HepG2 (cell line): ENCODE data around the gene UST. TPM values are rescaled to one million over a fixed set of nuclear protein-coding genes. Genes with fewer than 3 reads are reported as not detected.

ENCODE experiments used
- ZKSCAN1 ChIP-seq: fragments of 150-350 bp; IDR thresholded peaks from 2 replicates; pipeline ENCODE4 v1.6.1; 2014; ENCODE audit warnings: low read length
- ZNF552 ChIP-seq: sonication (generic); formaldehyde crosslinking; IDR thresholded peaks from 2 replicates; pipeline ENCODE4 v1.9.0; 2022; ENCODE audit warnings: missing genetic modification reagents, mild to moderate bottlenecking, borderline replicate concordance
- polyA plus RNA-seq, 8 experiments: library from polyadenylated mRNA; depleted of rRNA in 3 of 8; stranded (reverse) in 7 of 8; unstranded in 1 of 8; fragments of >200 nt; fragmentation: Illumina TruSeq in 4 of 8; extraction: Trizol in 4 of 8; gene quantifications; 2 replicates each; pipeline versions ENCODE4 v1.2.1 to v1.2.3, GENCODE V29; 2011 to 2016; ENCODE audit warnings: low read depth in 4 of 8, missing spikeins in 1 of 8, mixed read lengths in 1 of 8; ENCODE audit not compliant: insufficient read depth in 1 of 8
- total RNA-seq, 5 experiments: library from RNA; depleted of rRNA; stranded (reverse); fragments of >200 nt; fragmentation: Illumina TruSeq; extraction: Trizol; gene quantifications; 2 replicates each; pipeline ENCODE4 v1.2.3, GENCODE V29; 2016; ENCODE audit warnings: low read depth in 1 of 5
- TF ChIP-seq, protein P1 (sequence below): sonication (generic); formaldehyde crosslinking; IDR thresholded peaks from one replicate; pipeline ENCODE4 v1.5.1; 2020; ENCODE audit warnings: mild to moderate bottlenecking, missing genetic modification reagents; ENCODE audit errors: not compliant biosample characterization
- TF ChIP-seq, protein P2 (sequence below): sonication (generic); formaldehyde crosslinking; conservative IDR thresholded peaks from 2 replicates; pipeline ENCODE4 v1.8.1; 2023; ENCODE audit warnings: missing genetic modification reagents

UST gene
- total and polyA plus RNA-seq, 2 of the 13 experiments (the other 11 are each of a cell fraction or from before 2014, with no cell fraction given), result 0.27 TPM; not detected in 1

DNA sequence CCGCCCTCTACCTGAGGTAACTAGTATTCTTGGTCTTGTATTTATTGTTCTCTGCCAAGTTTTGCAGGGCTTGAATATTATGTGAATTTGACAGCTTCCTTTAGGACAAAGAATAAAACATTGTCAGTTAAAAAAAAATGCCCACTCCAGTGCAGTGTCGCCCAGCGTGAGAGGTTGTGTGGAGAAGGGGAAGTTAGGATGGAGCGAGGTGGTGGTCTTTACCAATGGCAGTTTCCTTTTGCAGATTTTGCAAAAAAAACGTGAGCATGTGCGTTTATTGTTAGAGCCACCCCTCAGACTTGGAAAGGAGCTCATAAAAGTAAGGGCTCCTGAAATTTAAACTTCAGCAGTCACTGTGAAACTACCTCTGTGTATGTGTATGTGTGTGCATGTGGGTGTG, 28.3 kb downstream of the UST start (continued):
- TF ChIP-seq, protein P1, sequence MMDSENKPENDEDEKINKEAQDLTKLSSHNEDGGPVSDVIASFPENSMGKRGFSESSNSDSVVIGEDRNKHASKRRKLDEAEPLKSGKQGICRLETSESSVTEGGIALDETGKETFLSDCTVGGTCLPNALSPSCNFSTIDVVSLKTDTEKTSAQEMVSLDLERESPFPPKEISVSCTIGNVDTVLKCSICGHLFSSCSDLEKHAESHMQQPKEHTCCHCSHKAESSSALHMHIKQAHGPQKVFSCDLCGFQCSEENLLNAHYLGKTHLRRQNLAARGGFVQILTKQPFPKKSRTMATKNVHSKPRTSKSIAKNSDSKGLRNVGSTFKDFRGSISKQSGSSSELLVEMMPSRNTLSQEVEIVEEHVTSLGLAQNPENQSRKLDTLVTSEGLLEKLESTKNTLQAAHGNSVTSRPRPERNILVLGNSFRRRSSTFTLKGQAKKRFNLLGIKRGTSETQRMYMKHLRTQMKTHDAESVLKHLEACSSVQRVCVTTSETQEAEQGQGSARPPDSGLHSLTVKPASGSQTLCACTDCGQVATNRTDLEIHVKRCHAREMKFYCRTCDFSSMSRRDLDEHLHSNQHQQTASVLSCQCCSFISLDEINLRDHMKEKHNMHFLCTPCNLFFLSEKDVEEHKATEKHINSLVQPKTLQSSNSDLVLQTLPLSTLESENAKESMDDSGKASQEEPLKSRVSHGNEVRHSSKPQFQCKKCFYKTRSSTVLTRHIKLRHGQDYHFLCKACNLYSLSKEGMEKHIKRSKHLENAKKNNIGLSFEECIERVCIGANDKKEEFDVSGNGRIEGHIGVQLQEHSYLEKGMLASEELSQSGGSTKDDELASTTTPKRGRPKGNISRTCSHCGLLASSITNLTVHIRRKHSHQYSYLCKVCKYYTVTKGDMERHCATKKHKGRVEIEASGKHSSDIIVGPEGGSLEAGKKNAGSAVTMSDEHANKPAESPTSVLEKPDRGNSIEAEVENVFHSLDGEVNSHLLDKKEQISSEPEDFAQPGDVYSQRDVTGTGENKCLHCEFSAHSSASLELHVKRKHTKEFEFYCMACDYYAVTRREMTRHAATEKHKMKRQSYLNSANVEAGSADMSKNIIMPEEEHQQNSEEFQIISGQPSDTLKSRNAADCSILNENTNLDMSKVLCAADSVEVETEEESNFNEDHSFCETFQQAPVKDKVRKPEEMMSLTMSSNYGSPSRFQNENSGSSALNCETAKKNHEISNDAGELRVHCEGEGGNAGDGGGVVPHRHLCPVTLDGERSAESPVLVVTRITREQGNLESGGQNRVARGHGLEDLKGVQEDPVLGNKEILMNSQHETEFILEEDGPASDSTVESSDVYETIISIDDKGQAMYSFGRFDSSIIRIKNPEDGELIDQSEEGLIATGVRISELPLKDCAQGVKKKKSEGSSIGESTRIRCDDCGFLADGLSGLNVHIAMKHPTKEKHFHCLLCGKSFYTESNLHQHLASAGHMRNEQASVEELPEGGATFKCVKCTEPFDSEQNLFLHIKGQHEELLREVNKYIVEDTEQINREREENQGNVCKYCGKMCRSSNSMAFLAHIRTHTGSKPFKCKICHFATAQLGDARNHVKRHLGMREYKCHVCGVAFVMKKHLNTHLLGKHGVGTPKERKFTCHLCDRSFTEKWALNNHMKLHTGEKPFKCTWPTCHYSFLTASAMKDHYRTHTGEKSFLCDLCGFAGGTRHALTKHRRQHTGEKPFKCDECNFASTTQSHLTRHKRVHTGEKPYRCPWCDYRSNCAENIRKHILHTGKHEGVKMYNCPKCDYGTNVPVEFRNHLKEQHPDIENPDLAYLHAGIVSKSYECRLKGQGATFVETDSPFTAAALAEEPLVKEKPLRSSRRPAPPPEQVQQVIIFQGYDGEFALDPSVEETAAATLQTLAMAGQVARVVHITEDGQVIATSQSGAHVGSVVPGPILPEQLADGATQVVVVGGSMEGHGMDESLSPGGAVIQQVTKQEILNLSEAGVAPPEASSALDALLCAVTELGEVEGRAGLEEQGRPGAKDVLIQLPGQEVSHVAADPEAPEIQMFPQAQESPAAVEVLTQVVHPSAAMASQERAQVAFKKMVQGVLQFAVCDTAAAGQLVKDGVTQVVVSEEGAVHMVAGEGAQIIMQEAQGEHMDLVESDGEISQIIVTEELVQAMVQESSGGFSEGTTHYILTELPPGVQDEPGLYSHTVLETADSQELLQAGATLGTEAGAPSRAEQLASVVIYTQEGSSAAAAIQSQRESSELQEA, result no peak
- TF ChIP-seq ZKSCAN1, result no peak
- TF ChIP-seq, protein P2, sequence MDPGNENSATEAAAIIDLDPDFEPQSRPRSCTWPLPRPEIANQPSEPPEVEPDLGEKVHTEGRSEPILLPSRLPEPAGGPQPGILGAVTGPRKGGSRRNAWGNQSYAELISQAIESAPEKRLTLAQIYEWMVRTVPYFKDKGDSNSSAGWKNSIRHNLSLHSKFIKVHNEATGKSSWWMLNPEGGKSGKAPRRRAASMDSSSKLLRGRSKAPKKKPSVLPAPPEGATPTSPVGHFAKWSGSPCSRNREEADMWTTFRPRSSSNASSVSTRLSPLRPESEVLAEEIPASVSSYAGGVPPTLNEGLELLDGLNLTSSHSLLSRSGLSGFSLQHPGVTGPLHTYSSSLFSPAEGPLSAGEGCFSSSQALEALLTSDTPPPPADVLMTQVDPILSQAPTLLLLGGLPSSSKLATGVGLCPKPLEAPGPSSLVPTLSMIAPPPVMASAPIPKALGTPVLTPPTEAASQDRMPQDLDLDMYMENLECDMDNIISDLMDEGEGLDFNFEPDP (CRISPR knock-in tag), result no peak
- no peak for TF ChIP-seq ZNF552
